ENCODE measurements around the gene ZNRF1.

GRCh38 chr16:74984194-74984528, 14.7 kb upstream of the ZNRF1 start:
- TF ChIP-seq, protein P1, sequence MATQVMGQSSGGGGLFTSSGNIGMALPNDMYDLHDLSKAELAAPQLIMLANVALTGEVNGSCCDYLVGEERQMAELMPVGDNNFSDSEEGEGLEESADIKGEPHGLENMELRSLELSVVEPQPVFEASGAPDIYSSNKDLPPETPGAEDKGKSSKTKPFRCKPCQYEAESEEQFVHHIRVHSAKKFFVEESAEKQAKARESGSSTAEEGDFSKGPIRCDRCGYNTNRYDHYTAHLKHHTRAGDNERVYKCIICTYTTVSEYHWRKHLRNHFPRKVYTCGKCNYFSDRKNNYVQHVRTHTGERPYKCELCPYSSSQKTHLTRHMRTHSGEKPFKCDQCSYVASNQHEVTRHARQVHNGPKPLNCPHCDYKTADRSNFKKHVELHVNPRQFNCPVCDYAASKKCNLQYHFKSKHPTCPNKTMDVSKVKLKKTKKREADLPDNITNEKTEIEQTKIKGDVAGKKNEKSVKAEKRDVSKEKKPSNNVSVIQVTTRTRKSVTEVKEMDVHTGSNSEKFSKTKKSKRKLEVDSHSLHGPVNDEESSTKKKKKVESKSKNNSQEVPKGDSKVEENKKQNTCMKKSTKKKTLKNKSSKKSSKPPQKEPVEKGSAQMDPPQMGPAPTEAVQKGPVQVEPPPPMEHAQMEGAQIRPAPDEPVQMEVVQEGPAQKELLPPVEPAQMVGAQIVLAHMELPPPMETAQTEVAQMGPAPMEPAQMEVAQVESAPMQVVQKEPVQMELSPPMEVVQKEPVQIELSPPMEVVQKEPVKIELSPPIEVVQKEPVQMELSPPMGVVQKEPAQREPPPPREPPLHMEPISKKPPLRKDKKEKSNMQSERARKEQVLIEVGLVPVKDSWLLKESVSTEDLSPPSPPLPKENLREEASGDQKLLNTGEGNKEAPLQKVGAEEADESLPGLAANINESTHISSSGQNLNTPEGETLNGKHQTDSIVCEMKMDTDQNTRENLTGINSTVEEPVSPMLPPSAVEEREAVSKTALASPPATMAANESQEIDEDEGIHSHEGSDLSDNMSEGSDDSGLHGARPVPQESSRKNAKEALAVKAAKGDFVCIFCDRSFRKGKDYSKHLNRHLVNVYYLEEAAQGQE (IDR thresholded peaks at IDR 0.05; ENCODE audit: low read depth), result no peak
- TF ChIP-seq, protein P2, sequence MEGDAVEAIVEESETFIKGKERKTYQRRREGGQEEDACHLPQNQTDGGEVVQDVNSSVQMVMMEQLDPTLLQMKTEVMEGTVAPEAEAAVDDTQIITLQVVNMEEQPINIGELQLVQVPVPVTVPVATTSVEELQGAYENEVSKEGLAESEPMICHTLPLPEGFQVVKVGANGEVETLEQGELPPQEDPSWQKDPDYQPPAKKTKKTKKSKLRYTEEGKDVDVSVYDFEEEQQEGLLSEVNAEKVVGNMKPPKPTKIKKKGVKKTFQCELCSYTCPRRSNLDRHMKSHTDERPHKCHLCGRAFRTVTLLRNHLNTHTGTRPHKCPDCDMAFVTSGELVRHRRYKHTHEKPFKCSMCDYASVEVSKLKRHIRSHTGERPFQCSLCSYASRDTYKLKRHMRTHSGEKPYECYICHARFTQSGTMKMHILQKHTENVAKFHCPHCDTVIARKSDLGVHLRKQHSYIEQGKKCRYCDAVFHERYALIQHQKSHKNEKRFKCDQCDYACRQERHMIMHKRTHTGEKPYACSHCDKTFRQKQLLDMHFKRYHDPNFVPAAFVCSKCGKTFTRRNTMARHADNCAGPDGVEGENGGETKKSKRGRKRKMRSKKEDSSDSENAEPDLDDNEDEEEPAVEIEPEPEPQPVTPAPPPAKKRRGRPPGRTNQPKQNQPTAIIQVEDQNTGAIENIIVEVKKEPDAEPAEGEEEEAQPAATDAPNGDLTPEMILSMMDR (IDR thresholded peaks at IDR 0.05 in 2 of 3, conservative IDR thresholded peaks at IDR 0.05 in 1 of 3; ENCODE audit: borderline replicate concordance in 1 of 3, insufficient read depth in 1 of 3, low read depth in 2 of 3, low read length in 2 of 3), result no peak
- TF ChIP-seq ZBTB33 (IDR thresholded peaks at IDR 0.05; ENCODE audit: extremely low read depth, insufficient replicate concordance, low read length) (no peak), POLR2A (IDR thresholded peaks at IDR 0.05; ENCODE audit: borderline replicate concordance, extremely low read depth, insufficient read depth, insufficient read length) (no peak), YY1 (IDR thresholded peaks at IDR 0.05; ENCODE audit: extremely low read depth, insufficient replicate concordance, low read depth, low read length) (no peak)
